GM10248 (cell line): ENCODE results near the gene RNF157.

Source experiments
- CTCF ChIA-PET: fragments of 300-600 bp; sonication (Branson Sonifier 250); formaldehyde crosslinking; extraction: SDS; loops from one replicate; lab custom pipeline; 2021; ENCODE audit warnings: antibody characterized with exemption; lab: Yijun Ruan, JAX
- POLR2A ChIA-PET: fragments of 350-650 bp; sonication (Branson Sonifier 250); formaldehyde crosslinking; extraction: SDS; loops from one replicate; lab custom pipeline; 2020; ENCODE audit warnings: antibody characterized with exemption; lab: Yijun Ruan, JAX
- DNase-seq: peaks from one replicate; pipeline ENCODE4 v3.0.0; 2012; ENCODE audit errors: extremely low spot score
- CTCF ChIP-seq: IDR thresholded peaks from 2 replicates; pipeline ENCODE4 v1.5.1; 2012; ENCODE audit warnings: mild to moderate bottlenecking, low read depth; ENCODE audit errors: extremely low read depth, missing control alignments, control extremely low read depth

RNF157 gene

DNA sequence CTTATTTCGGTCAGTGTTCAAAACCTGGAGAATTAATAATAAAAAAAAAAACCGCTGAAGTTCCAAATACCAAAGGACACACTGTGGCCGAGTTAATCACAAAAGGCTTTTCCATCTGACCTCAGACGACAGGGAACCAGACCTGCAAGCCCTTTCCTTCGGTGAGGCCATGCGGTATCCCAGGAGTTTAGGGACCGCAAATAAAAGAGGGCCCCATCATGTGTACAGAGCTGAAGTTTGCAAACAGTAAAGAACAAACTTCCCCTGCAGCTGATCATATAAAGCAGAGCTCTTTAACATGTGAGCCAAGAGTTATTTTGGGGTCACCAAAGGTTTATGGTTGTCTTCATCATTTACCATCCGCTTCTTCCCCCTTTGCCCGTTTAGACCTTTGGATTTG is 66.3 kb downstream of the RNF157 start:
- DNase-seq, result no peak
- CTCF ChIA-PET, result interaction anchor here (1.1 to 10.7 kb wide), 2 partner anchors 6 to 106 kb away, joined by 3 to 76 read pairs; no protein-coding TSS in a partner anchor
- TF ChIP-seq CTCF, result no peak
- POLR2A ChIA-PET, result no interaction called here

DNA sequence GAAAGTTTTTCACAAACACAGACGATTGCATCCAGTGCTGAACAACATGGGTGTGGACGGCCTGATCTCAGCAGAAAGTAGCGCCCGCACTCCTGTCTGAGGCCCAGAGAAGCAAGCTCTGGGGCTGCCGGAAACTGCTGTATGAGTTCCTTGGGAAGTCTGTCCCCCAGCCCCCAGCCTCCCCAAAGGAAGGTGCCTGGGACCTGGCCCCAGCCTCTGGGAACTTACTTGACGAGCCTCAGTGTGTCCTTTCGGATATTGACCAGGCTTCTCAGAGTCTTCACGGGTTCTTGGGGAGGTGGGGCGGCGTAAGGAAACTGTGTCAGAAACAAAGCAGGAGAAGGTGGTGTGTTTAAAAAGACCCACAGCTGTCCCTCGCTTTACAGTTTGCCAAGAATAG is 66.8 kb downstream of the RNF157 start:
- TF ChIP-seq CTCF, result no peak
- no peak for DNase-seq
- ChIA-PET CTCF (interaction anchor here (1.1 to 10.7 kb wide), 2 partner anchors 6 to 106 kb away, joined by 3 to 76 read pairs; no protein-coding TSS in a partner anchor), POLR2A (no interaction called here)

DNA sequence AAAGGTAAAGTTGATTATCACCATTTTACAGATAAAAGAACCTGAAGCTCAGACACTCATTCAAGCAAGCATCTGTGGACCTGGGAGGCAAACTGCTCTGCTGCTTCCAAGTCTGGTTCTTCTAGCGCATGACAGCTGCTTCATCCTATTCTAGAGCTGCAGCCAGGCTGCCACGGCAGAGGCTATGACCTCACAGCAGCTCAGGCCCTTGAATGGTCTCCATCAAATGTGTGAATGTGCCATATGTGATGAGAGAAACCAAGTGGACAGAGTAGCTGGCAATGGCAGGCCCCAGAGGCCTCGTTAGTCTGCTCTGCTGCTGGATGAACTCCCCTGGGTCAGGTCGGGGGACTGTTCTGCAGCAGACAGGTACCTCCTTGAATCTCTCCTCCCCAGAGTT is 68.6 kb downstream of the RNF157 start:
- ChIA-PET POLR2A (no interaction called here), CTCF (interaction anchor here (0.8 to 10.7 kb wide), 4 partner anchors 8 to 157 kb away, joined by 3 to 76 read pairs (median 4); no protein-coding TSS in a partner anchor)
- no peak for DNase-seq
- TF ChIP-seq CTCF, result no peak

DNA sequence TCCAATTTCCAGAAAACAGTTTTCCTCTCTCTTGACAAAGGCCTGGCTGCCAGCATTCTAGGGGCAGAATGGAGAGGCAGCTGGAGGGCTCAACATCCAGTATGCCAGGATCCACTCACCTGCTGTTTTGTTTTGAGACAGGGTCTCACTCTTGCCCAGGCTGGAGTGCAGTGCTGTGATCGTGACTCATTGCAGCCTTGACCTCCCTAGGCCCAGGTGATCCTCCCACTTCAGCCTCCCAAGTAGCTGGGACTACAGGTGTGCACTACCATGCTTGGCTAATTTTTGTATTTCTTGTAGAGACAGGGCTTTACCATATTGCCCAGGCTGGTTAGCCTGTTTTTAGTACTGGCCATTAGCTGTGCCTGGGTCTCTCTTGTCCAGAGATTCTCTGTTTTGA is 70.2 kb downstream of the RNF157 start:
- no peak for TF ChIP-seq CTCF
- ChIA-PET POLR2A (no interaction called here), CTCF (interaction anchor here (1.0 to 10.7 kb wide), 3 partner anchors 9 to 20 kb away, joined by 3 to 76 read pairs (median 4); no protein-coding TSS in a partner anchor)
- DNase-seq, result no peak

- CTCF ChIA-PET, result interaction anchor here (0.7 to 10.7 kb wide), 5 partner anchors 8 to 48 kb away, joined by 3 to 76 read pairs (median 4); no protein-coding TSS in a partner anchor
These were observed 73.4 kb downstream of the RNF157 start for GRCh38 chr17:76166906-76167305.

DNA sequence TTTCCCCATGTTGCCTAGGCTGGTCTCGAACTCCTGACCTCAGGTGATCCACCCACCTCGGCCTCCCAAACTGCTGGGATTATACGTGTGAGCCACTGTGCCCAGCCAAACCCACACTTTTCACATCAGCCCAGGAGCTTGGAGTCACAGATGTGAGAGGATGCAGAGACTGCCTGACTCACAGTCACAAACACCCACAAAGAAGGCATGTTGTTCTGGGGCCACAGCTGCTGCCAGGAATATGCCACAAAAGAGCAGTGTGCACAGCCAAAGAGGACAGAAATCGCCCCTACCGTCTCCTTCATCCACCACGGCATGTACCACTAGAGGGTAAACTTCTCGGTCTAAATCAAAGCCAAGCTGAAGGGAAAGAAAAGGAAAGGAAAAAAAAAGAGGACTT is 74.1 kb downstream of the RNF157 start:
- POLR2A ChIA-PET, result no interaction called here
- CTCF ChIA-PET, result interaction anchor here (0.7 to 10.7 kb wide), 4 partner anchors 8 to 49 kb away, joined by 3 to 76 read pairs (median 4); no protein-coding TSS in a partner anchor
- DNase-seq, result no peak
- TF ChIP-seq CTCF, result no peak

More at GRCh38 chr17:76166906-76167305, 73.4 kb downstream of the RNF157 start:
- POLR2A ChIA-PET, result no interaction called here
- TF ChIP-seq CTCF, result no peak
- no peak for DNase-seq
